Neural crest cell (in vitro differentiated cells): Measurements from ENCODE around the gene ALG13. TPM values are rescaled to one million over a fixed set of nuclear protein-coding genes. Genes with fewer than 3 reads are reported as not detected.
"Not testable (repeated sequence)": the region's sequence is repeated elsewhere in the genome, so short reads cannot be mapped to it uniquely, and the experiment has no call there.

ENCODE experiments used
- DNase-seq: peaks from one replicate; pipeline ENCODE4 v3.0.0; 2021; ENCODE audit warnings: low read depth, mixed read lengths, low spot score
- H3K27ac Mint-ChIP-seq: one replicate; pipeline ENCODE4 v1.8.0; 2021; ENCODE audit warnings: mild to moderate bottlenecking, mixed read lengths; ENCODE audit not compliant: unreplicated experiment
- H3K27me3 Mint-ChIP-seq: 2 replicates; pipeline ENCODE4 v1.8.0; 2021; ENCODE audit warnings: low read depth, mild to moderate bottlenecking, mixed read lengths
- H3K36me3 Mint-ChIP-seq: 2 replicates; pipeline ENCODE4 v1.8.0; 2021; ENCODE audit warnings: low read depth, mild to moderate bottlenecking, mixed read lengths
- H3K4me1 Mint-ChIP-seq: 2 replicates; pipeline ENCODE4 v1.8.0; 2021; ENCODE audit warnings: mixed read lengths
- H3K4me3 Mint-ChIP-seq: one replicate; pipeline ENCODE4 v1.8.0; 2021; ENCODE audit warnings: mild to moderate bottlenecking, mixed read lengths
- H3K9me3 Mint-ChIP-seq: 2 replicates; pipeline ENCODE4 v1.8.0; 2021; ENCODE audit warnings: mixed read lengths
- total RNA-seq: library from RNA; stranded (reverse); gene quantifications from 2 replicates; pipeline ENCODE4 v1.2.1, GENCODE V29; 2021
- TF ChIP-seq, protein P1 (sequence below): fragments of 200-600 bp; sonication (generic); conservative IDR thresholded peaks from 2 replicates; pipeline ENCODE4 v1.5.0; 2021; ENCODE audit warnings: antibody characterized with exemption, mild to moderate bottlenecking

Gene ALG13
- total RNA-seq, 1 donor from 2014 or later, result 56.7 TPM

DNA sequence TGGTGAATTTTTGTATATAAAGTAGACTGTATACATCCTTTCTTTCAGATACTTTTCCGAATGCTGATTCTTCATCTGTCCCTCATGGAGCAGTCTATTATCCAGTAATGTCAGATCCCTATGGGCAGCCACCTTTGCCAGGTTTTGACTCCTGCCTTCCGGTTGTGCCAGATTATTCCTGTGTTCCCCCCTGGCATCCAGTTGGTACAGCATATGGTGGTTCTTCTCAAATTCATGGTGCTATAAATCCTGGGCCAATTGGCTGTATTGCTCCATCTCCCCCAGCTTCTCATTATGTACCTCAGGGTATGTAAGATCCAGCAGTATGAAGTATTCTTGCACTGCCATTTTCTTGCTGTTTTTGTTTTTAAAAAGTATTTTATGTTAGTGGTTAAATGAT lies 78.7 kb downstream of the ALG13 start:
- Mint-ChIP-seq H3K4me1 (no peaks in the 10 kb centered on the region), H3K9me3 (no peaks in the 10 kb centered on the region), H3K4me3 (no peak overlapping the region), H3K27ac (no peak overlapping the region), H3K27me3 (no peaks in the 10 kb centered on the region), H3K36me3 (peaks cover 28% of the 10 kb centered on the region)
- TF ChIP-seq, protein P1, sequence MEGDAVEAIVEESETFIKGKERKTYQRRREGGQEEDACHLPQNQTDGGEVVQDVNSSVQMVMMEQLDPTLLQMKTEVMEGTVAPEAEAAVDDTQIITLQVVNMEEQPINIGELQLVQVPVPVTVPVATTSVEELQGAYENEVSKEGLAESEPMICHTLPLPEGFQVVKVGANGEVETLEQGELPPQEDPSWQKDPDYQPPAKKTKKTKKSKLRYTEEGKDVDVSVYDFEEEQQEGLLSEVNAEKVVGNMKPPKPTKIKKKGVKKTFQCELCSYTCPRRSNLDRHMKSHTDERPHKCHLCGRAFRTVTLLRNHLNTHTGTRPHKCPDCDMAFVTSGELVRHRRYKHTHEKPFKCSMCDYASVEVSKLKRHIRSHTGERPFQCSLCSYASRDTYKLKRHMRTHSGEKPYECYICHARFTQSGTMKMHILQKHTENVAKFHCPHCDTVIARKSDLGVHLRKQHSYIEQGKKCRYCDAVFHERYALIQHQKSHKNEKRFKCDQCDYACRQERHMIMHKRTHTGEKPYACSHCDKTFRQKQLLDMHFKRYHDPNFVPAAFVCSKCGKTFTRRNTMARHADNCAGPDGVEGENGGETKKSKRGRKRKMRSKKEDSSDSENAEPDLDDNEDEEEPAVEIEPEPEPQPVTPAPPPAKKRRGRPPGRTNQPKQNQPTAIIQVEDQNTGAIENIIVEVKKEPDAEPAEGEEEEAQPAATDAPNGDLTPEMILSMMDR, result no peak
- DNase-seq, result no peak

DNA sequence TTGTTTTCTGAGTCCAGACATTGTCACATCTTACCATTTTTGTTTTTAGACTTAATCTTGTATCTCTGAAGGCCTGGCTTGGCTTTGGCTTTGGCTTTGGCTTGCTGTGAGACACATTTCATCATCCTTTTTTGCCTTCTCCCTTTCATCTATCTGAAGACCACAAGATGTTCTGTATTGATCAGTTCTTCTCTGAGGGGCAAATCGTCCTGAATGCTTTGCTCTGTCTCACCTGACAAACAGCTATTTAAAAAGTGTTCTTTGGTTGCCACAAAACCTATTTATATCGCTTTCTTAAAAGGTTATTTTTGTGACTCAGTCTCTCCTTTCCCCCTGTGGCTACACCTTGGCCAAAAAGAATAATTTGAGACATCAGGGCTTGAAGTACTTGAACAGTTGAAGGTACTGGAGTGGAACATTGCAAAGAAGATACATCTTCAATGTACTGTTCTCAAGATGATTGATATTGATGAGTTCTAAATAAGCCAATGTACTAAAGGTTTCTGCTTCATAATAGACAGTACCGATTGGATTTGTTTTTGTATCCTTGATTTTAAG lies 80.7 kb downstream of the ALG13 start:
- H3K4me3 Mint-ChIP-seq, result no peak overlapping the region
- no peak for DNase-seq
- H3K27ac Mint-ChIP-seq, result no peak overlapping the region
- TF ChIP-seq, protein P1, result no peak
- no peaks in the 10 kb centered on the region for H3K4me1 Mint-ChIP-seq
- H3K9me3 Mint-ChIP-seq, result no peaks in the 10 kb centered on the region
- peaks cover 20% of the 10 kb centered on the region for H3K36me3 Mint-ChIP-seq
- no peaks in the 10 kb centered on the region for H3K27me3 Mint-ChIP-seq

DNA sequence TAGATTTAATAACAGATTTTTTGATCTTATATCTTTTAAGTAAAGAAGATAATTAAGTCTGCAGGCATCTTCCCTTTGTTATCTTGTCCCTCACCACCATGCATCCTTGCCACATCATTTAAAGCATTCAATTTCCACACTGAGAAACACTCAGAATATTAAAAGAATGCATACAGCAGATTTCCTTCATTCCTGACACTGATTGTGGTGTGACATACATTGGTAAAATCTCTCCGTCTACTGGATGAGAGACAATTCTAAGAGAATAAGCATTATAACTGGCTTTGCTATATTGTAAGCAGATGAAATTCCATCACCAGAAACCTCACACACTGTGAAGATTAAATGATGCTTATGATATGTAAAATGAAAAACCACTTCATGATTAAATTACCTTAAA lies 97.6 kb downstream of the ALG13 start:
- Mint-ChIP-seq H3K4me1 (no peaks in the 10 kb centered on the region), H3K27ac (no peak overlapping the region), H3K9me3 (no peaks in the 10 kb centered on the region), H3K27me3 (no peaks in the 10 kb centered on the region), H3K36me3 (no peaks in the 10 kb centered on the region), H3K4me3 (no peak overlapping the region)
- no peak for DNase-seq
- TF ChIP-seq, protein P1, result no peak

DNA sequence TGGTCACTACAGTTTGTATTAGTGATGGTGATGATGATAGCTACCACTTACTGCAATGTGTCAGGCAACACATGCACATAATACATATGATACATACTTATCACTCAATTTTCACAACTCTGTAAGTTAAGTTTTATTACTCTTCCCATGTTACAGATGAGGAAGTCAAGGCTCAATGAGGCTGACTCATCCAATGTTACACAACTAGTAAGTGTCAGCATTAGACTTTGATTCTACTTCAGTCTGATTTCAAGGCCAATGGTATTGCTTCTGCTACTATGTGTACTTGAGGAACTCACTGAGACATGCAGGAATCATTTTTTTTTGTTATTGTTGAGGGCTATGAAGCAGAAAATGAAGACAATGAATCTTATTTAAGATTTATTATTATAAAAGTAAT lies 98.6 kb downstream of the ALG13 start:
- no peak overlapping the region for H3K4me3 Mint-ChIP-seq
- no peak for DNase-seq
- H3K9me3 Mint-ChIP-seq, result no peaks in the 10 kb centered on the region
- no peaks in the 10 kb centered on the region for H3K4me1 Mint-ChIP-seq
- H3K27ac Mint-ChIP-seq, result no peak overlapping the region
- TF ChIP-seq, protein P1, result no peak
- no peaks in the 10 kb centered on the region for H3K36me3 Mint-ChIP-seq
- H3K27me3 Mint-ChIP-seq, result no peaks in the 10 kb centered on the region

DNA sequence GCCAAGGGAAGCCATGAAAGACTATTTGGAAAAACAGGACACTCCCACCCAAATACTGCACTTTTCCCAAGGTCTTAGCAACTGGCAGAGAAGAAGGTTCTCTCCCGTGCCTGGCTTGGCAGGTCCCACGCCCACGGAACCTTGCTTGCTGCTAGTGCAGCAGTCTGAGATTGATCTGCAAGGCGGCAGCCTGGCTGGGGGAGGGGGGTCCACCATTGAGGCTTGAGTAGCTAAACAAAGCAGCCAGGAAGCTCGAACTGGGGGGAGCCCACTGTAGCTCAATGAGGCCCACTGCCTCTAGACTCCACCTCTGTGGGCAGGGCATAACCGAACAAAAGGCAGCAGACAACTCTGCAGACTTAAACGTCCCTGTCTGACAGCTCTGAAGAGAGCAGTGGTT lies 103.7 kb downstream of the ALG13 start:
- Mint-ChIP-seq H3K4me1 (no peaks in the 10 kb centered on the region), H3K36me3 (peaks cover 15% of the 10 kb centered on the region), H3K27me3 (no peaks in the 10 kb centered on the region), H3K27ac (no peak overlapping the region), H3K4me3 (no peak overlapping the region), H3K9me3 (peaks cover 7% of the 10 kb centered on the region)
- DNase-seq, result no peak
- TF ChIP-seq, protein P1, result no peak

DNA sequence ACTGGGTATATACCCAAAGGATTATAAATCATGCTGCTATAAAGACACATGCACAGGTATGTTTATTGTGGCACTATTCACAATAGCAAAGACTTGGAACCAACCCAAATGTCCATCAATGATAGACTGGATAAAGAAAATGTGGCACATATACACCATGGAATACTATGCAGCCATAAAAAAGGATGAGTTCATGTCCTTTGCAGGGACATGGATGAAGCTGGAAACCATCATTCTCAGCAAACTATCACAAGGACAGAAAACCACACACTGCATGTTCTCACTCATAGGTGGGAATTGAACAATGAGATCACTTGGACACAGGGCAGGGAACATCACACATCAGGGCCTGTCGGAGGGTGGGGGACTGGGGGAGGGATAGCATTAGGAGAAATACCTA lies 109.1 kb downstream of the ALG13 start:
- H3K36me3 Mint-ChIP-seq, result peaks cover 15% of the 10 kb centered on the region

More for the DNA sequence above, 109.1 kb downstream of the ALG13 start:
- not testable (repeated sequence) for H3K27me3 Mint-ChIP-seq, H3K4me3 Mint-ChIP-seq, DNase-seq, H3K27ac Mint-ChIP-seq, H3K4me1 Mint-ChIP-seq
- H3K9me3 Mint-ChIP-seq, result peaks cover 17% of the 10 kb centered on the region

Other genes starting within 250 kb of the ALG13 start
- gene SERTM2, start 169.5 kb upstream of the ALG13 start, total RNA-seq, result 0.11 TPM in 1 of 2 replicates, not detected in the other
- not detected in 2 replicates for gene TRPC5OS, start 195.0 kb downstream of the ALG13 start, total RNA-seq